Superior temporal gyrus (tissue), 1 donor: Measurements from ENCODE around the gene ST7.

Experiments used
- DNase-seq: peaks from one replicate; pipeline ENCODE4 v3.0.0-alpha.2; 2016; ENCODE audit errors: extremely low spot score

The ST7 gene

GRCh38 chr7:117190746-117191435 lies 237.6 kb downstream of the ST7 start:
- no peak for DNase-seq

GRCh38 chr7:117192108-117192507 lies 238.8 kb downstream of the ST7 start:
- DNase-seq = no peak

- no peak for DNase-seq
Observed at GRCh38 chr7:117193564-117193963, 240.3 kb downstream of the ST7 start.

- DNase-seq = no peak
Observed at GRCh38 chr7:117194445-117194844, 241.1 kb downstream of the ST7 start.

DNA sequence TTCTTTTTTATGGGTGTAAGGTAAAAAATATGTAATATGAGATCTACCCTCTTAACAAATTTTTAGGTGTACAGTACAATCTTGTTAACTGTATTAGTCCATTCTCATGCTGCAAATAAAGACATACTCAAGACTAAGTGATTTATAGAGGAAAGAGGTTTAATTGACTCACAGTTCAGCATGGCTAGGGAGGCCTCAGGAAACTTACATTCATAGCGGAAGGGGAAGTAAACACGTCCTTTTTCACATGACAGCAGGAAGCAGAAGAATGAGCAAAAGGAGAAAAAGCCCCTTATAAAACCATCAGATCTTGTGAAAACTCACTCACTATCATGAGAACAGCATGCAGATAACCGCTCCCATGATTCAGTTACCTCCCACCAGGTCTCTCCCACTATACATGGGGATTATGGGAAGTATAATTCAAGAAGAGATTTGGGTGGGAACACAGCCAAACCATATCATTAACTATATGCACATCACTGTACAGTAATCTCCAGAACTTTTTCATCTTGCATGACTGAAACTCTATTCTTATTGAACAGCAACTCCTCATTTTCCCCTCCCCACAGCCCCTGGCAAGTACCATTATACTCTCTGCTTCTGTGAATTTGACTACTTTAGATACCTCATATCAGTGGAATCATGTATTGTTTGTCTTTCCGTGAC lies 242.2 kb downstream of the ST7 start:
- no peak for DNase-seq

DNA sequence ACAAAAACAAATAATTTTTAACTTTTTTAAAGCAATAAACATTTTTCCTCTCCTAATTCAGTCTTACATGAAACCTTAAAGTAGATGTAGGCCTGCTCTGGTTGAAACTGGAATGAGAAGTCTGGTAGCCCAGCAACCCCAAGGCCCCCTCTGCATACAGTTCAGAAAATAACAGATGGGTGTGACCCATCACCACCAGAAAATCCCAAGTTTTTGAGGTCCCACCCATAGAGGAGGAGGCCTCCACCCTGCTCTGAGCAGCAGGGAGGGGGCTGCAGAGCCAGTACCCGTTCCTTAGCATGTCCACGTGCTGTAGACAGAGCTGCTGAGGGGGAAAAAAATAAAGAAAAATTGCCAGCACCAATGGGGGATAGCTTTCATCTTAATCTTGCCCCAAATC lies 246.8 kb downstream of the ST7 start:
- no peak for DNase-seq

- no peak for DNase-seq
Observed at GRCh38 chr7:117200786-117201458, 247.6 kb downstream of the ST7 start.

- DNase-seq = peak; percentile 45
Observed at GRCh38 chr7:117202511-117202910, 249.2 kb downstream of the ST7 start.

DNA sequence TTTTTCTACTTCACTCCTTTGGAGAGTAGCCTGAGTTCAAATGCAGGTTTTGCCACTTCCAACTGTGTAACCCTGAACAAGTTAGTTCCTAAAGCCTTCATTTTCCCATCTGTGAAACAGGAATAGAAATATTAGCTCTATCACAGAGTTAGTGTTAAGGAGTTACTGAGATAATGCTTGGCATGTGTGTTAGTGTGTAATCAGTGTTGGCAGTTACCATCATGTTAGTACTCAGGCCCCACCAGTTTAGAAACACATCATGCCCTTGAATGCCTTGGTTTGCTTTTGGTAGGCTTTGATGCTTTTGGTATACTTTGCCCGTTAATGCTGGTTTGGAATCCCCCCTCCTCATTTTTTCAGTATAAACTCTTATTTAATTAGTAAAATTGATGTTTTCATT lies 249.9 kb downstream of the ST7 start:
- DNase-seq = no peak

- DNase-seq = no peak
Observed at GRCh38 chr7:117205873-117206272, 252.6 kb downstream of the ST7 start.

DNA sequence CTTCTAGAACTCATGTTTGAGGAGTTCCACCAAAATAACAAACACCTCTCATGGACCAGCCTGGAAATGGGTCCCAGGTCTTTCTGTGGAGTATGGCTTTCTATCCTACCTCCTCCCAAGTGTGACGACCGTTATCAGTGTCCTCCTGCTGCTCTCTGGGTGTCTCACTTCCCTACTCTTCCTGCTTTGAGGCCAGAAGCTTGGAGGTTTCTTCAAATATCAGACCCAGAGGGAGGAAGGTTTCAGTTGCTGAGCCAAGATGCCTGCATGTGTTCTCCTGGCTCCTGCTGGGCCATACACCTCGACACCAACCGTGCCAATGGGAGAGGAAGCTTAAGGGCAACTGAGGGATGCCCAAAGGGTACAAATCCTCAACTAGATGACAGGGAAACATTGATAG lies 255.0 kb downstream of the ST7 start:
- DNase-seq = no peak

DNA sequence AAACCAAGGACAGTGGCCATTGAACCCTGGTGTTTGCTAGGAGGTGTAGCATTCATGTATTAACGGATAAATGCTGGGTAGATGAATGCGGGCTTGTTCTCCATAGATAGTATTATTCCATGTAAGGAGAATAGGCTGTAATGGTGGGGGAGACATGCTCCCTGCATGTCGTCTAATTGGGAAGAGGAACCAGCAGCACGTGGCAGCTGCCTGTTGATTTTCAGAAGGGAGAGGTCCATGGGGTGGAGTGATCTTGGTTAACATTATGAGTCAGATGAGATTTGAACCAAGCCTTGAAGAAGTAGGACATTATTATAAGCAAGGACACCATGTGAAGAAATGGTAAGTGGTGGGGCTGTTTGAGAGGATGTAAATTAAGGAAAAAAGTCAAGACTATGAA lies 257.1 kb downstream of the ST7 start:
- DNase-seq = no peak

GRCh38 chr7:117210908-117211307 lies 257.6 kb downstream of the ST7 start:
- DNase-seq = no peak

DNA sequence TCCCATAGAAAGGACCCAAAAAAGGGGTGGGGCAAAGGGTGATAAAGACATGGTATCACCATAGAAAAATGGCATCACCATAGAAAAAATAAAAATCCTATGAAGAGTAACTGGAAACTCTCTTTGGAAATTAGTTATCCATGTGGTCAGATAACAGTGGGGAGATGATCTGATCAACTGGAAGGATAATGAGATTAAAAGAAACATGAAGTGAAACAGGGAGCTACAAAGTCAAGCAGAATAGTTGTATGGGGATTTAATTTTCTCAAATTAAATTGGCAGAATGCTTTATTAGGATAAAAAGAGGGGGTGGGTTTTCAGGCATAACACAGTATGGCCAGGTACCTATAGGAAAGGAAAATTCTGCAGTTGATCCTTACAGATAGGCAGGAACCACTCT lies 258.3 kb downstream of the ST7 start:
- no peak for DNase-seq

GRCh38 chr7:117212969-117213877 lies 259.9 kb downstream of the ST7 start:
- DNase-seq = peak; percentile 80

DNA sequence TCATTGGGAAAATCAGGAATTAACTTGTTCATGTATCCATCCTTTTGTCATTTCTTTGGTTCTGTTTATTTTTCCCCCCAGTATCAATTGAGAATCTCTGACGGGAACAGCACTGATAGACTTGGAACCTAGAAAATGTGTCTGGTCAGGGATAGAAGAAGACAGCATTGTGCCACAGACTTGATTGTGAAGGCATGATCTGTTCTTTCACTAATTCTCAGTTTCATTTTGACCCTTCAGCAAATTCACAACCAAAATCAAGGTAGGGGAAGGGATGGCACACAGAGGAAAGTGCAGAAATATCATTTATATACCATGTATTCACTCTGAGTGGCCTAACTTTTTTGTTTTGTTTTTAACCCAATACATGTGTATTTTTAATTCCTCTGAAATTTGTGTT lies 262.7 kb downstream of the ST7 start:
- no peak for DNase-seq

DNA sequence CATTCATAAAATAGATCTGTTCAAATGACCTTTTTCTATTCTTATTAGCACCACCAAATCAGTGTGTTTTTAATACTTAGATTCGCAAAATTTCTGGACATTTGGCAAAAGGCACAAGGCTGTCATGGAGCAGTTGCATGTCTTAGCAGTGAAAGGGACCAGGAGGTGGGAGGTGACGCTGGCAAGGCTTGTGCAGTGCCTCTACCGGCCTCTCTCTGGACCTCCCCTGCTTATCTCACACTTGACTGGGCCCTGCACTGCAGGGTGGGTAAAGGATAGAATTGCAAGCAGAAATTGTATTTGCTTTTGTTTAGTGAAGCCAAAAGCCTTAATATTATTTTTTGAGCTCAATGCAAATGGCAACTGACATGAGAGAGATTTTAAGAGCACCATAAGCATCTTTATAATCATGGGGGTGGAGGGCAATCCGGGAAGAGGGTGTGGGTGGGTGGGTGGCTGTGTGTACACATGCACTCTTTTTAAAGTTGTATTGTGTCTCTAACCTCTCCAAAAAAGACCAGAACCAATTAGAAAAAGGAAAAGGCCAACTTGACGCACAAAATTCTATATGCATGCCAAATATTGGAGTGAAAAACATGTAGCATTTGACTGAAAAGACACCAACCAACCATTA lies 263.3 kb downstream of the ST7 start:
- no peak for DNase-seq

GRCh38 chr7:117217106-117218035 lies 264.1 kb downstream of the ST7 start:
- DNase-seq = no peak

- DNase-seq = no peak
Observed at GRCh38 chr7:117218700-117219099, 265.4 kb downstream of the ST7 start.

DNA sequence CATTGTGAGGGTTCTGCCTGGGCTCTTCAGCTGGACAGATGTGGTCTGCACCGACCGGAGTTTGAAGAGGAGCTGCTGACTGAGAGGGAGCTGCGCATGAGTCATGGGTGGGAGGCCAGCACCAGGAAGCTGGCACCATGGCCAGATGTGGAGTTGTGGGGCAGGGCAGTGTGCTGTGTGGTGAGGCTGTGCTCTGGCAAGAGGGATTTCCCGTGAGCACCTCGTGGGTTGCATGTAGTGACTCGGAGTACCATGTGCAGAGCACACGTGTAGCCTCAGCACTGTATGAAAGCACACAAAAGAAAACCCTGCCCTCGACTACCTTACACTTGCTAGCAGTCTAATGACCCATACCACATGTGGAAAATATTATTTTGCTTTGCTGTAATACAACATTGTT lies 266.2 kb downstream of the ST7 start:
- DNase-seq = no peak
